HG02571 (cell line): ENCODE measurements around the gene RPL18A.

ENCODE experiments used
- ATAC-seq: cut with Tn5 transposase; IDR thresholded peaks from one replicate; pipeline ENCODE4 v1.9.1; 2021; ENCODE audit warnings: mild to moderate bottlenecking, moderate library complexity; ENCODE audit not compliant: unreplicated experiment

Gene RPL18A

GRCh38 chr19:17859533-17860330 is at the start of gene RPL18A:
Gene RPL18A (plus strand): TSS chr19:17859910. CDS start chr19:17859957, 47 bp downstream.
- ATAC-seq, result peak; percentile 85

DNA sequence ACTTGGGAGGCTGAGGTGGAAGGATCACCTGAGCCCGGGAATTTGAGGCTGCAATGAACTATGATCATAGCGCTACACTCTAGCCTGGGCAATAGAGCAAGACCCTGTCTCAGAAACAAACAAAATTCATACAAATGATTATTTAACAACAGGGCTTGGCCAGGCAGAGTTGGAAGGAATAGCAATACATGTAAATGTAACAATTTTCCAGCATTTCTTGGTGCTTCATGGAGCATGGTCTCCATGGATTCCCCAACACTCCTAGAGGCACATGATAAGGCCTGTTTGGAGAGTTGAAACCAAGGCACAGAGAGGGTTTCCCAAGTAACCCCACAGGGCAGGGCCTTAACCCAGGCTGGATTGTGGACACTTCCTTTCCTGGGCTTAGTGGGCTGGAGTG is 48.6 kb upstream of the RPL18A start:
- no peak for ATAC-seq

GRCh38 chr19:17811681-17812080 is 48.0 kb upstream of the RPL18A start:
- ATAC-seq, result no peak

- no peak for ATAC-seq
Observed at GRCh38 chr19:17812099-17812498, 47.6 kb upstream of the RPL18A start.

- no peak for ATAC-seq
Observed at GRCh38 chr19:17817668-17818363, 41.9 kb upstream of the RPL18A start.

DNA sequence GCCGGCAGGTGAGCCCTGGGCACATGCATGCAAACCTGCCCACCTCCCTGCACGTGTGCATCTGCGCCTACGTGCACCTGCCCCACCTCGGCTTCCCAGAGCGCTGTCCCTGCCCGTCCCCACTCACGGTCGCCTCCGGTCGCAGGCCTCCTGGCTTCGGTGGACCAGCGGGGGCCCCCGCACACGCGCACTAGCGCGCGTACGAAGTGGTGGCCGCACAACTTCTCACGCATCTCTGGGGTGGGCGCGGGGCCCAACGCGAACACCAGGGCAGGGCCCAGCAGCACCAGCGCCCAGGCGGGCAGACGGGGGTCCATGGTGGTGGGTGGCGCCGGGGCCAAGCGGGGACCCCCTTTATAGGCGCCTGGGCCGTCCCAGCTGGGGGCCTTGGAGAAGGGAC is 38.5 kb upstream of the RPL18A start, which contains the start of gene INSL3:
INSL3 (minus strand) TSS at position 330 of the 400 bp plus-strand sequence; CDS start at position 317, 13 bp downstream.
- no peak for ATAC-seq

- ATAC-seq, result no peak
Observed at GRCh38 chr19:17824339-17824738, 35.4 kb upstream of the RPL18A start.

DNA sequence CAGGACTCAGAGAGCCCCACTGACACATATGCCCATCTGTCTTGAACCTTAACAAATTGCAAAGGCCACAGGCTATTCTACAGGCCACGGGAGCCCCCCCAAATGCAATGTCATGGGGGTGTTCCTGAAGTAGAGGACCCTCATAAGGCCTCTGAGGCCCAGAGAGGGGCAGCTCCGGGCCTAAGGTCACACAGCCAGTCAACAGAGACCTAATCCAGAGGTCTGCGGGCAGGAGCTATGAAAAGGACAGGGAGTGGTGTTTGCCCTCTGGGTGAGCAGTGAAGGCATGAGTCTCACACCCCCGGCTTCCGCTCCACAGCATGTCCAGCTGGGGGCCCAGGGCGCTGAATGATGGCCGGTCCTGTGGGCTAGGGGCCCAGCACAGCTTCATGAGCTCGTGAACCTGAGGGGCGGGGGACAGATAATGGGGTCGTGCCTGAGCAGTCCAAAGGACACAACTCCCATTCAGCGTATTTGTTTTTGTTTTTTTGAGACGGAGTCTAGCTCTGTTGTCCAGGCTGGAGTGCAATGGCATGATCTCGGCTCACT is 33.1 kb upstream of the RPL18A start:
- ATAC-seq, result no peak

GRCh38 chr19:17829855-17830566 is 29.7 kb upstream of the RPL18A start:
- ATAC-seq, result no peak

GRCh38 chr19:17830567-17831418 is 28.9 kb upstream of the RPL18A start:
- no peak for ATAC-seq

- no peak for ATAC-seq
Observed at GRCh38 chr19:17831419-17831888, 28.3 kb upstream of the RPL18A start.

- ATAC-seq, result no peak
Observed at GRCh38 chr19:17832443-17833208, 27.1 kb upstream of the RPL18A start.

- no peak for ATAC-seq
Observed at GRCh38 chr19:17834350-17835181, 25.1 kb upstream of the RPL18A start.

DNA sequence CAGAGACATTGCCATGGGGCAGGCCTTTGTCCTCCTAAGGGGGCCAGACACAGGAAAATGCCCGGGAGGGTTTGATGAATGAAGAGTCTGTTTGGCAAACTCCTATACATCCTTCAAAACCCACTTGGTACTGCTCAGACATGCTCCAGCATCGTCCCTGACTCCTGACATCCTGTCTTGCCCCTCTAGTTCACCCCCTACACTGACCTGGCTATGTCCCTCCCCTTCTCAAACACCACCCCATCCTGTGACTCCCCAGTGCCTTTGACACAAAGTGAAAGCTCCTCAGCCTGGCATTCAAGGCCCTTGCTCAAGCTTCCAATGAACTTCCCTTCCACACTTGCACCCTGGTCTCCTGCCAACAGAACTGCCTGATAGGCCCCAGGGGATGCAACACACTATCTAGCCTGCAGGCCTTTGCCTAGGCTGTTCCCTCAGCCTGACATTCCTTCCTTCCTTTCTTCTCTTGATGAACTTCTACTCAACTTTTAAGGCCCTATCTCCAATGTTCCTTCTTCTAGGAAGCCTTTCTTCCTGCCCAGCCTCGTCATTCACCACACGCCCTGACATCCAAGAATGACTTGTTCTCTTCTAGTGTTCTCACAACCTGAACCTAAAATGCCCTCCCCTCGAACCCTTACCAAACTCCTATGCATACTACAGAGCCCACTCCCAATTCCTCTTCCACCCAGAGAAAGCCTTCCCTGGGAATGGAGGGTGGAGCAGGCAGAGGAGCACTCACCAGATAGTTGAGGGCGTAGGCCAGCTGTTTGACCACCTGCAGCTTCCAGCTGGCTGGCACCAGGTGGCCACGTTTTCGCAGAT is 24.3 kb upstream of the RPL18A start:
- ATAC-seq, result no peak

- ATAC-seq, result no peak
Observed at GRCh38 chr19:17836530-17836929, 23.2 kb upstream of the RPL18A start.

DNA sequence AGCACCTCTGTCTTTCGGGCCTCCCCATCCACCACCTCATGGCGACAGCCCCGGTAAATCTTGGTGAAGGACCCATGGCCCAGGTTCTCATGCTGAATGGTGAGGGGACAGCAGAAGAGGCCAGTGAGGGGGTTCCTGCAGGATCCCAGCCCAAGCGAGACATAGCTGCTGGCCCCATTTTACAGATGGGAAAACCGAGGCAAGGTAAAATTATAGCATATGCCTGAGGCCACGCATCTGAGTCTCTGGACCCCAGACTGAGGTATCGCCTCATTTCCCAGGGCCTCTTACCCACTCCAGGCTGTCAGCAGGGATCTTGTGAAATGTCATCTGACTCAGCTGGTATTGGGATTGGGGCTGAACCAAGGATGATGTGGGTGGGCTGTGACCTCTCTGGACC is 21.7 kb upstream of the RPL18A start:
- no peak for ATAC-seq

DNA sequence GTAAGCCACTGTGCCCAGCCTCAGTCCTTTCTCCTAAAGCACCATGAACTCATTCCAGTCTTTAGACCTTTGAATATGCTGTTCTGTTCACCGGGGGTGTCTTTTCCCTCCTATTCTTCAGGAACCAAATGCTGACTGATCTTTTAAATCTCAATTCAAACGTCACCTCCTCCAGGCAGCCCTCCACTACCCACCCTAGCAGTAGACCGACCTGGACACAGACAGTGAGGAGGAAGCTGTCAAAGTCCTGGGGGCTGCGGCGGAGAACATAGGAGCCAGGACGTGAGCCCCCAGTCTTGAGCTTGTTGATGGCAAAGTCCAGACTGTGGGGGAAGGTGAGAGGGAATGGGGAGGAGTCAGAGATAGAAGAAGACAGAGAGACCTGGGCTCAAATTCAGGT is 19.7 kb upstream of the RPL18A start:
- ATAC-seq, result no peak

GRCh38 chr19:17841371-17841809 is 18.3 kb upstream of the RPL18A start:
- ATAC-seq, result no peak
